ENCODE measurements around the gene ATG10. TPM values are rescaled to one million over a fixed set of nuclear protein-coding genes. Genes with fewer than 3 reads are reported as not detected.

ATG10 gene
- total RNA-seq, 1 donor from 2014 or later, result 6.4 TPM

- no peak for TF ChIP-seq CTCF (IDR thresholded peaks at IDR 0.05; ENCODE audit: insufficient read depth, low read length, poor library complexity, severe bottlenecking)
- DNase-seq (ENCODE audit: low read depth), result no peak
- no peaks in the 10 kb centered on the region for H3K27me3 ChIP-seq (ENCODE audit: control insufficient read depth, insufficient read depth, low read length)
- no peaks in the 10 kb centered on the region for H3K36me3 ChIP-seq (ENCODE audit: control insufficient read depth, insufficient read depth, low read length)
- no peak overlapping the region for H3K4me3 ChIP-seq (ENCODE audit: low read depth, low read length)
Observed at GRCh38 chr5:82151662-82152061, 179.8 kb downstream of the ATG10 start.

DNA sequence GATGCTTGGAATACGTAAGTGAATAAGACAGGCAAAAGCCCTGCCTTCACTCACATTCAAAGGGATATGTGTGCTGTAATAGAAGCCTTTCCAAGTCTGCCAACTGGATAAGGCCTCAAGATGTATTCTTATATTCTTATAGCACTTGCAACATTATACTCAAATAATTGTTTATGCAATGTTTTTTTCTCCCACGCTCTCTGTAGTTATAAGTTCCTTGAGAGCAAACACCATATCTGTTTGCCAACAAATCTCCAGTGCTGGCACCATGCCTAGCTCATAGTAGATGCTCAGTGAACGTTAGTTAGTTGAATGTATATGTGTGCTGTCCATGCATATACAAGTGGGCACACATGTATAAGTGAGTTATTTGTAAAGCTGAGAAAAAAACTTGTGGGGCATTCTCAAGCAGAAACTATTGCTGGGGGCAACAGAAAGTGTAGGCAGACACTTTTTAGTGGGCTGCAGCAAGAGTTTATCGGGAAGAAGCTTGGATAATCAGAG, 181.2 kb downstream of the ATG10 start:
- Histone ChIP-seq H3K27me3 (ENCODE audit: control insufficient read depth, insufficient read depth, low read length) (no peaks in the 10 kb centered on the region), H3K4me3 (ENCODE audit: low read depth, low read length) (no peak overlapping the region), H3K36me3 (ENCODE audit: control insufficient read depth, insufficient read depth, low read length) (no peaks in the 10 kb centered on the region)
- no peak for DNase-seq (ENCODE audit: low read depth)
- no peak for TF ChIP-seq CTCF (IDR thresholded peaks at IDR 0.05; ENCODE audit: insufficient read depth, low read length, poor library complexity, severe bottlenecking)

DNA sequence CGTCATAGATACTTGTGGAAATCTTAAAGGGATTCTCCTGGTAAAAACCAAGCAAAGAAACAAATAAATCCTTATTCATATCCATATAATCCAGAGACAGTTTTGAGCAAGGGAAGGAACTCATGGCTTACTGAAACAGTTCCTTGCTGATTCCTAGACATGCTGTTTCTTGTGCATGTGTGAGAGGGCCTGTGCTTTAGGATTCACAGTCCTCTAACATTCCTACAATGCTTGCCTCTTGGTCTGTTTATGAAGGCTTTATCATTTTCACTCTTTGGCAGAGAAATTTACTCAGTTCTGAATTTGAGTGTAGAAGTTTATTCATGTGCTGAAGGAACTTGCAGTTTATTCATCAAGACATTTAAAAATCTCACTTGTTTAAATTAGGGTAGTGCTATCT, 183.0 kb downstream of the ATG10 start:
- DNase-seq (ENCODE audit: low read depth), result no peak
- H3K36me3 ChIP-seq (ENCODE audit: control insufficient read depth, insufficient read depth, low read length), result no peaks in the 10 kb centered on the region
- no peaks in the 10 kb centered on the region for H3K27me3 ChIP-seq (ENCODE audit: control insufficient read depth, insufficient read depth, low read length)
- H3K4me3 ChIP-seq (ENCODE audit: low read depth, low read length), result no peak overlapping the region
- no peak for TF ChIP-seq CTCF (IDR thresholded peaks at IDR 0.05; ENCODE audit: insufficient read depth, low read length, poor library complexity, severe bottlenecking)

GRCh38 chr5:82155305-82155704, 183.5 kb downstream of the ATG10 start:
- no peak for TF ChIP-seq CTCF (IDR thresholded peaks at IDR 0.05; ENCODE audit: insufficient read depth, low read length, poor library complexity, severe bottlenecking)
- Histone ChIP-seq H3K36me3 (ENCODE audit: control insufficient read depth, insufficient read depth, low read length) (no peaks in the 10 kb centered on the region), H3K27me3 (ENCODE audit: control insufficient read depth, insufficient read depth, low read length) (no peaks in the 10 kb centered on the region), H3K4me3 (ENCODE audit: low read depth, low read length) (no peak overlapping the region)
- no peak for DNase-seq (ENCODE audit: low read depth)

- no peak for TF ChIP-seq CTCF (IDR thresholded peaks at IDR 0.05; ENCODE audit: insufficient read depth, low read length, poor library complexity, severe bottlenecking)
- H3K36me3 ChIP-seq (ENCODE audit: control insufficient read depth, insufficient read depth, low read length), result no peaks in the 10 kb centered on the region
- H3K27me3 ChIP-seq (ENCODE audit: control insufficient read depth, insufficient read depth, low read length), result no peaks in the 10 kb centered on the region
- no peak for DNase-seq (ENCODE audit: low read depth)
- no peak overlapping the region for H3K4me3 ChIP-seq (ENCODE audit: low read depth, low read length)
Observed at GRCh38 chr5:82156874-82157273, 185.1 kb downstream of the ATG10 start.

DNA sequence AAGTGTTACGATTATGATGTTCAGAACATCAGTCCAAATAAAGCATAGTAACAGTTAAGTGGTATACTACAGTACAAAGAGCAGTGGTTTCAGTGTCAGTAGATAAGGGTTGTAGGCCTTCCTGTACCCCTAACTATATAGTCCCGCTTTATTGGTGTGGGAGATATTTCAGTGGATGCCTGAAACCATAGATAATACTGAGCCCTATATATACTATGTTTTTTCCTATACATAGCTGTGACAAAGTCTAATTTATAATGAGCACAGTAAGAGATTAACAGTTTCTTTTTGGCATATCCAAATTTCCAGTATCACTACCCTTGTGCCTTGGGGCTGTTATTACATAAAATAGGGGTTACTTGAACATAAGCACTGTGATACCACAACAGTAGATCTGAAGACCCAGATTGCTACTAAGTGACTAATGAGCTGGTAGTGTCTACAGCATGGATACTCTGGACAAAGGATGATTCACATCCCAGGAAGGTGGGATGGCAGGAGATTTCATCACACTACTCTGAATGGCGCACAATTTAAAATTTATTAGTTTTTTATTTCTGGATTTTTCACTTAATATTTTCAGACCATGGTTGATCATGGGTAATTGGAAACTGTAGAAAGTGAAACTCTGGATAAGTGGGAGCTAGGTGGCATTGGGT, 187.1 kb downstream of the ATG10 start:
- peak; percentile 70 for DNase-seq (ENCODE audit: low read depth)
- H3K36me3 ChIP-seq (ENCODE audit: control insufficient read depth, insufficient read depth, low read length), result no peaks in the 10 kb centered on the region
- no peak overlapping the region for H3K4me3 ChIP-seq (ENCODE audit: low read depth, low read length)
- H3K27me3 ChIP-seq (ENCODE audit: control insufficient read depth, insufficient read depth, low read length), result no peaks in the 10 kb centered on the region
- TF ChIP-seq CTCF (IDR thresholded peaks at IDR 0.05; ENCODE audit: insufficient read depth, low read length, poor library complexity, severe bottlenecking), result no peak
